GM19240 (cell line): Measurements from ENCODE around the gene KNCN.

Source experiments
- DNase-seq: peaks from one replicate; pipeline ENCODE4 v3.0.0; 2011; ENCODE audit warnings: low spot score; ENCODE audit not compliant: insufficient read length

KNCN gene

GRCh38 chr1:46506470-46507219, 44.8 kb downstream of the KNCN start:
- DNase-seq, result no peak

GRCh38 chr1:46503421-46503820, 48.0 kb downstream of the KNCN start:
- no peak for DNase-seq

DNA sequence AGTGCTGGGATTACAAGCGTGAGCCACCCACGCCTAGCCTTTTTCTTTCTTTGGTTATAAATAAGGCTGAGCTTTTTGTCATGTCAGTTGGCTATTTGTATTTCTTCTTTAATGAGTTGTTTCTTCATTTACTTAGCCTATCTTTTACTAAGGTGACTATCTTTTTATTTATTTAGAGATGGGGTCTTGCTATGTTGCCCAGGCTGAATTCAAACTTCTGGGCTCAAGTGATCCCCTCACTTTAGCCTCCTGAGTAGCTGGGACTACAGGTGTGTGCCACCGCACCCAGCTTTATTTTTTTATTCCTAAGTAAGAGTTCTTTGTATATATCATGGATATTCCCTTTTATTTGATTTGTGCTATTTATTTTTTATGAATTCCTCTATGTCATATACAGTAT, 49.9 kb downstream of the KNCN start:
- DNase-seq, result no peak

DNA sequence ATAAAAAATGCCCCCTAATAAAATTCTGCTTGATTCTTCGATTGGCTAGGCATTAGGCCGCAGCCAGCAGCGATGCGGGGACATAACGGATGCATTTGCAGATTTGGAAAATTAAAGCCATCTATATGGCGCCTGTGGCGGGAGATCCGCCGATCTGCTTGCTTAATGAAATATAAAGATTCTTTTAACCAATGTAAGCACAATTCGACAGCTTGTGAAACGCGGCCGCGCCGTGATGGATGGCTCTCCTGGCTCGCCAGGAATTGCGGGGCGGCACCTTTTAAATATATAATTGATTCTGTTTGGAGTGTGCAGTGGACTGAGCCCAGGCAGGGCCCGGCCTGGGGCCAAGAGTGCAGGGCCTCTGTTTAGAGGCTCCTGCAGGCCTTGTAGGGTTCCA, 53.8 kb downstream of the KNCN start:
- DNase-seq, result no peak

DNA sequence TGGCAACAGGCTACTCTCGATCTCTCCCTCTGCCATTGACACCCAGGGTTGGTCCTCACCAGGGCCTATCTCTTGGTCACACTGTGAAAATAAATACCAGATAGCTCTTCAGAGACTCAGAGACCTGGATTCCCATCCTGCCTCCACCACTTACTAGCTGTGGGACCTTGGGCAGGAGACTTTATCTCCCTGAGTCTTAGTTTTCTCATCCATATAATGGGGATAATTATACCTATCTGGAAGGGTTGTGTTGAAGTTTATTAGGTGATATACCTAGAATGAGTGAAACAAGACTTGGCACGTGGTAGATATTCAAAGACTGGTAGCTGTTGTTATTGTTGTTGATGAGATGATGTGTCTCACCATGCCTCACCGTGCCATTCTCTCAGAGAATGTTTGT, 54.4 kb downstream of the KNCN start:
- no peak for DNase-seq

DNA sequence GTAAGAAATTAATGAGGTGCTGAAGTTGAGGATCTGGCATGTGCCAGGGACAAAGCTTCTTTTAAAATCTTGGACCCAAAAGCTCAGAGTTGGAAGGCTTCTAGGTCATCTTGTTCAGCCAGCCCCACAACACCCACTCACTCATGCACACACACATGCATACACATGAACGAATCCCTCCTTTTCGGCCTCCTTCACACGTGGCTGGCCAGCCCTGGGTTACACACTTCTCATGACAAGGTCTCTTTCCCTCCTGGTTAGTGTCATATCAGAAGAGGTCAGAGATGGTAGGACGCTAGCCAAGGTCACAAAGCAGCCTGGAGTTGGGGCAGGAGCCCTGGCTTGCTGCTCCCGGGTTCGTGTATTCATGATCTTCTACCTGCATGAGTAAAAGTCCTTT, 54.9 kb downstream of the KNCN start:
- no peak for DNase-seq

DNA sequence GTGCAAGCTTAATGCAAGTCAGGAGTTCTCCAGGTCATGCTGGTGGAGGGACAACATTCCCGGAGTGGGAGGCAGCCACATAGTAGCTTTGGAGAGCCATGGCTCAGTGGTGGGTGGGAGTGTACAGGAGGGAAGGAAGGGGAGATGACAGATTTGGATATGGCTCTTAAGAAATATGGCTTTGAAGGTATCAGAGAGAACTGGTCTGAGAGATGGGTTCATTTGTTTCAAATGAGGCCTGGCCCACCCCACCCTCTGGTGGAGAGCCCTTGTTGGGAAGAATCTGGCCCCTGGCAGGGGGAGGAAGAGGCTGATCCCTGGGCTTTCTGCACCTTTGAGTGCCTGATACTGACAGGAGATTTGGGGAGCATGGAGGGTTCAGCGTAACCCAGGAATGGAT, 55.7 kb downstream of the KNCN start:
- DNase-seq, result no peak
